Measurements from ENCODE around the gene ATR. TPM values are rescaled to one million over a fixed set of nuclear protein-coding genes. Genes with fewer than 3 reads are reported as not detected.

The ATR gene
- total RNA-seq, 1 donor from 2014 or later = 19.7 TPM

DNA sequence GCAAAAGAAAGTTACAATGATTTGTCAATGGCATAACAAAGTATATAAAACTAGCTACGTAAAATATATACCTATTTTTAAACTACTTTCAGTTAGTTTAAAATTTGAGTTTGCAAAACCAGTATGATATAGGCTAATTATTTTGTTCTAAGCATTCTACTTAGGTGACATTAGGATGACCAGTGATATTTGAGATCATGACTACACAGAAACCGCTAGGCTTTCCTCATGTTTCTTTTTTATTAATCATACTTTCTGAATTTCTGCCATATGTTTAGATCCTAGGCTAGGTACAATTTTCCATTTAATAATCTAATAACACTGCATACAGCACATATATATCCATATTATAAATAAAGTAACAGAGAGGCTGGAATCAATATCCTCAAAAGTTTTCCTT, 78.3 kb downstream of the ATR start:
- intact Hi-C loops (cut with DNase I) = no loop called here
- peaks cover 59% of the 10 kb centered on the region for H3K36me3 ChIP-seq

DNA sequence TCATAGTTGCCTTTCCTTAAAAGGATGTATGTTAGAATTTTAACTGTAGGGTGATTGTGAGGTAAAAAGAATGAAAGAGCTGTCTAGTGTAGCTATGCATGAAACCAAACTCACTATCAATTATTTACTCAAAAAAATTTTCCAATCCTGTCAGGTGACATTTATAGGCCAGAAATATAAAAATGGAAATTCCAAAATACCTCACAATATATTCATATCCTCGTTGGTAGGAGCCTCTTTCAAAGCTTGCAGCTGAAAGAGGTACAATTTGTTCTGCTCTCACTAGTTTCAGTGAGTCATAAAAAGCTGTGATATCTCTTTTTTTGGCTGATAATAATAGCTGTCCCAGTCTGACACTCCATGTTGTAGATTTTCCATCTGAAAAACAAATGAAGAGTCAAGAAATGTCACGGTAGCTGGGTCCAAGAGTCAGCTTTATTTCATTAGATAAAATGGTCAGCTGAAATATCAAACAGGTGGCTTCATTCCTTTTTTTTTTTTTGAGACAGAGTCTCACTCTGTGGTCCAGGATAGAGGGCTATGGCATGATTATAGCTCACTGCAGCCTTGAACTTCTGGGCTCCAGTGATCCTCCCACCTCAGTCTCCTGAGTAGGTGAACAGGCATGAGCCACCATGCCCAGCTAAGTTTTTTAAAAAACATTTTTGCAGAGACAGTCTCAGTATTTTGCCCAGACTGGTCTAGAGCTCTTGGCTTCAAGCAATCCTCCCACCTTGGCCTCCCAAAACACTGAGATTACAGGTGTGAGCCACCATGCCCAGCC, 79.9 kb downstream of the ATR start:
- intact Hi-C loops (cut with DNase I) = no loop called here
- Histone ChIP-seq H3K27me3 (ENCODE audit: low read depth) (no peaks in the 10 kb centered on the region), H3K9me3 (no peaks in the 10 kb centered on the region), H3K27ac (no peak overlapping the region), H3K4me1 (no peaks in the 10 kb centered on the region), H3K4me3 (no peak overlapping the region), H3K36me3 (peaks cover 60% of the 10 kb centered on the region)
- ATAC-seq (no peak), DNase-seq (no peak)
- TF ChIP-seq, protein P1, sequence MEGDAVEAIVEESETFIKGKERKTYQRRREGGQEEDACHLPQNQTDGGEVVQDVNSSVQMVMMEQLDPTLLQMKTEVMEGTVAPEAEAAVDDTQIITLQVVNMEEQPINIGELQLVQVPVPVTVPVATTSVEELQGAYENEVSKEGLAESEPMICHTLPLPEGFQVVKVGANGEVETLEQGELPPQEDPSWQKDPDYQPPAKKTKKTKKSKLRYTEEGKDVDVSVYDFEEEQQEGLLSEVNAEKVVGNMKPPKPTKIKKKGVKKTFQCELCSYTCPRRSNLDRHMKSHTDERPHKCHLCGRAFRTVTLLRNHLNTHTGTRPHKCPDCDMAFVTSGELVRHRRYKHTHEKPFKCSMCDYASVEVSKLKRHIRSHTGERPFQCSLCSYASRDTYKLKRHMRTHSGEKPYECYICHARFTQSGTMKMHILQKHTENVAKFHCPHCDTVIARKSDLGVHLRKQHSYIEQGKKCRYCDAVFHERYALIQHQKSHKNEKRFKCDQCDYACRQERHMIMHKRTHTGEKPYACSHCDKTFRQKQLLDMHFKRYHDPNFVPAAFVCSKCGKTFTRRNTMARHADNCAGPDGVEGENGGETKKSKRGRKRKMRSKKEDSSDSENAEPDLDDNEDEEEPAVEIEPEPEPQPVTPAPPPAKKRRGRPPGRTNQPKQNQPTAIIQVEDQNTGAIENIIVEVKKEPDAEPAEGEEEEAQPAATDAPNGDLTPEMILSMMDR (IDR thresholded peaks at IDR 0.05) = no peak

More for the DNA sequence above, 78.3 kb downstream of the ATR start:
- H3K4me1 ChIP-seq = no peaks in the 10 kb centered on the region
- TF ChIP-seq, protein P1 (IDR thresholded peaks at IDR 0.05) = no peak
- no peak overlapping the region for H3K27ac ChIP-seq
- H3K27me3 ChIP-seq (ENCODE audit: low read depth) = no peaks in the 10 kb centered on the region
- ATAC-seq (no peak), DNase-seq (no peak)
- no peaks in the 10 kb centered on the region for H3K9me3 ChIP-seq
- H3K4me3 ChIP-seq = no peak overlapping the region

DNA sequence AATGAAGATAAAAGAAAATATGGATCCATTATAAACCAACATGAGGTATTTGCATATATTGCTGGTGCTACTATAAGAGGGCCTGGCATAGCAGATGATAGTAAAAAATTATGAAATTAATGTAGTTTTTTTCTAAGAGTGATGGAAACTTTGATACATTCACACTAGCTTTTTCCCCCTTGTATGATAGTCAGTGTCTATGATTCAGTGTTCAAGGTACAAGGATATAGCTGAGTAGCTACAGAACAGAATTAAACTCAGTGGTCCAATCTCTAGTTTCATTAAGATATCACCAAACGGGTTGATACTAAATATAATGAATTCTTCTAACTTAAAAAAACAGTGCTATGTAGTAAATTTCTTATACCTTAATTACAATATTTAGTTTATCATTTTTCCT, 80.8 kb downstream of the ATR start:
- Histone ChIP-seq H3K27ac (no peak overlapping the region), H3K9me3 (no peaks in the 10 kb centered on the region), H3K27me3 (ENCODE audit: low read depth) (no peaks in the 10 kb centered on the region), H3K4me3 (no peak overlapping the region), H3K36me3 (peaks cover 65% of the 10 kb centered on the region), H3K4me1 (no peaks in the 10 kb centered on the region)
- TF ChIP-seq, protein P1 (IDR thresholded peaks at IDR 0.05) = no peak
- intact Hi-C loops (cut with DNase I) = no loop called here
- DNase-seq (no peak), ATAC-seq (no peak)

DNA sequence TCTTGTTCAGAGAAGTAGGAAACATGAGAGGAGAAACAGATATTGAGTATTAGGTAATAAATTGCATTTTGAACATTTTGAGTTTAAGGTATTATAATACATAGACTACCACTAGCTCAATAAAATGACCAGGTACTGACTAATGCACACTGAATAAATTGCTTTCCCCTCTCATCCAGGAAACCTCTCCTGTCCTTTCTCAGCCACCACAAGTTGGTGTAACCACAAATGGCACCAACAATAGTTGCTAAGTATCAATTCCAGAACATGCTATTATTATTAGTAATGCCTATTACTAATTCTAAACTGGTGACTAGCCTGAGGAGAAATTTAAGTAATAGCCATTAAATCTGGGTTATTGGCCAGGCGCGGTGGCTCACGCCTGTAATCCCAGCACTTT, 83.4 kb downstream of the ATR start:
- peaks cover 89% of the 10 kb centered on the region for H3K36me3 ChIP-seq

DNA sequence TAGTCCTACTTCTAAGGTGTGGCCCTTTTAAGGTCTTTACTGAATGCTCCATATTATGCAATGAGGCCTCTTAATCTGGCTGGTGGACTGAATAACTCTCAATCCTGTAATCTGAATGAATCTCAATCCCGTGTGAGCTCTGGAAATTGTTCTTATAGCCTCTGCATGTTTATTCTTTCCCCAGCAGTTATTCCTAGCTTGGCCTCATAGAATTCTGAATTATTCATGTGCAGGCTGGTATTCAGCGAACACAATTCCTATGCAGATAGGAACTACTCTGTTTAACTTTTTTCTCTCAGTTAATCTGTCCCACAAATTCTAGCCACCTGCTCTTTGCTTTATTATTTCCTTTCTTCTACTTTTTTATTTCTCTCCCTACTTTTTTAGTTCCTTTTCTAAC, 86.3 kb downstream of the ATR start:
- TF ChIP-seq, protein P1 (IDR thresholded peaks at IDR 0.05) = no peak
- Histone ChIP-seq H3K4me3 (no peak overlapping the region), H3K4me1 (no peaks in the 10 kb centered on the region), H3K27ac (no peak overlapping the region), H3K27me3 (ENCODE audit: low read depth) (no peaks in the 10 kb centered on the region), H3K9me3 (no peaks in the 10 kb centered on the region), H3K36me3 (peaks cover 84% of the 10 kb centered on the region)
- no peak for DNase-seq
- no peak for ATAC-seq
- intact Hi-C loops (cut with DNase I) = no loop called here

More for the DNA sequence above, 83.4 kb downstream of the ATR start:
- no peak overlapping the region for H3K27ac ChIP-seq
- ATAC-seq (no peak), DNase-seq (no peak)
- TF ChIP-seq, protein P1 (IDR thresholded peaks at IDR 0.05) = no peak
- H3K4me3 ChIP-seq = no peak overlapping the region
- no peaks in the 10 kb centered on the region for H3K4me1 ChIP-seq
- no peaks in the 10 kb centered on the region for H3K9me3 ChIP-seq
- H3K27me3 ChIP-seq (ENCODE audit: low read depth) = no peaks in the 10 kb centered on the region
- intact Hi-C loops (cut with DNase I) = no loop called here

Measured in lower lobe of right lung (tissue), 2 donors.